NK-92 treated with Interleukin-12 subunit alpha and Interleukin-12 subunit beta, amount 100 ng/mL, for 24 hours (cell line): Measurements from ENCODE around the gene DNAH11.
"Not testable (repeated sequence)": the region's sequence is repeated elsewhere in the genome, so short reads cannot be mapped to it uniquely, and the experiment has no call there.

Source experiments
- DNase-seq: peaks from one replicate; lab custom pipeline; 2025; lab: John Stamatoyannopoulos, UW

Gene DNAH11

GRCh38 chr7:21542891-21543527 is at the start of gene DNAH11:
DNAH11 (plus strand) TSS chr7:21543039; CDS start chr7:21543246, 207 bp downstream.
- no peak for DNase-seq

GRCh38 chr7:21495731-21496130 is 47.1 kb upstream of the DNAH11 start:
- DNase-seq: no peak

GRCh38 chr7:21497072-21497471 is 45.8 kb upstream of the DNAH11 start:
- no peak for DNase-seq

GRCh38 chr7:21500117-21500832 is 42.6 kb upstream of the DNAH11 start:
- DNase-seq: no peak

- no peak for DNase-seq
Observed at GRCh38 chr7:21504021-21504420, 38.8 kb upstream of the DNAH11 start.

GRCh38 chr7:21507627-21508343 is 35.1 kb upstream of the DNAH11 start:
- DNase-seq: no peak

- no peak for DNase-seq
Observed at GRCh38 chr7:21508538-21508937, 34.3 kb upstream of the DNAH11 start.

GRCh38 chr7:21514062-21514461 is 28.8 kb upstream of the DNAH11 start:
- DNase-seq: no peak

GRCh38 chr7:21524680-21525079 is 18.2 kb upstream of the DNAH11 start:
- DNase-seq: no peak

- no peak for DNase-seq
Observed at GRCh38 chr7:21526007-21526406, 16.8 kb upstream of the DNAH11 start.

- DNase-seq: no peak
Observed at GRCh38 chr7:21526448-21526847, 16.4 kb upstream of the DNAH11 start.

- not testable (repeated sequence) for DNase-seq
Observed at GRCh38 chr7:21532485-21532884, 10.4 kb upstream of the DNAH11 start.

- DNase-seq: not testable (repeated sequence)
Observed at GRCh38 chr7:21533646-21534045, 9.2 kb upstream of the DNAH11 start.

- DNase-seq: not testable (repeated sequence)
Observed at GRCh38 chr7:21536445-21537118, 6.3 kb upstream of the DNAH11 start.

- no peak for DNase-seq
Observed at GRCh38 chr7:21538936-21539495, 3.8 kb upstream of the DNAH11 start.

GRCh38 chr7:21543528-21544302 is 876 bp downstream of the DNAH11 start:
- DNase-seq: no peak

GRCh38 chr7:21544303-21544656 is 1.4 kb downstream of the DNAH11 start:
- DNase-seq: no peak

GRCh38 chr7:21544715-21545114 is 1.9 kb downstream of the DNAH11 start:
- no peak for DNase-seq

- DNase-seq: no peak
Observed at GRCh38 chr7:21547501-21547900, 4.7 kb downstream of the DNAH11 start.

GRCh38 chr7:21548491-21548890 is 5.7 kb downstream of the DNAH11 start:
- DNase-seq: no peak

GRCh38 chr7:21550076-21550475 is 7.2 kb downstream of the DNAH11 start:
- DNase-seq: no peak
